DOHH2 (cell line): ENCODE results near the gene DOCK1.
"Not testable (repeated sequence)": the region's sequence is repeated elsewhere in the genome, so short reads cannot be mapped to it uniquely, and the experiment has no call there.

Experiments
- H3F3A ChIP-seq: fragments of 200-600 bp; sonication (generic), shearing (Covaris generic); 2 replicates; pipeline ENCODE4 v1.6.0; 2016; ENCODE audit warnings: antibody characterized with exemption, mild to moderate bottlenecking; ENCODE audit not compliant: control insufficient read depth, insufficient read depth
- H3K27ac ChIP-seq: fragments of 200-600 bp; sonication (generic); 2 replicates; pipeline ENCODE4 v1.5.1; 2014; ENCODE audit warnings: low read depth, mild to moderate bottlenecking, low read length, moderate library complexity
- H3K27me3 ChIP-seq: fragments of 200-600 bp; sonication (generic); 2 replicates; pipeline ENCODE4 v1.6.1; 2014; ENCODE audit warnings: mild to moderate bottlenecking, low read length, mixed read lengths; ENCODE audit not compliant: control insufficient read depth
- H3K36me3 ChIP-seq: fragments of 200-600 bp; sonication (generic); 2 replicates; pipeline ENCODE4 v1.6.1; 2014; ENCODE audit warnings: mild to moderate bottlenecking, low read length, moderate library complexity, mixed read lengths; ENCODE audit not compliant: control insufficient read depth
- H3K4me1 ChIP-seq: fragments of 200-600 bp; sonication (generic); 2 replicates; pipeline ENCODE4 v1.6.1; 2014; ENCODE audit warnings: mild to moderate bottlenecking, low read length, mixed read lengths; ENCODE audit not compliant: control insufficient read depth
- H3K4me2 ChIP-seq: fragments of 200-600 bp; sonication (generic); 2 replicates; pipeline ENCODE4 v1.6.0; 2014; ENCODE audit warnings: mild to moderate bottlenecking, low read length, moderate library complexity
- H3K4me3 ChIP-seq: fragments of 200-600 bp; sonication (generic); 2 replicates; pipeline ENCODE4 v1.5.1; 2014; ENCODE audit warnings: mild to moderate bottlenecking, low read length, mixed read lengths
- H3K79me2 ChIP-seq: fragments of 200-600 bp; sonication (generic); 2 replicates; pipeline ENCODE4 v1.6.1; 2014; ENCODE audit warnings: mild to moderate bottlenecking, low read length, mixed read lengths; ENCODE audit not compliant: control insufficient read depth
- H3K9me2 ChIP-seq: fragments of 200-600 bp; sonication (generic); replicated peaks from 2 replicates; pipeline ENCODE4 v1.6.1; 2014; ENCODE audit warnings: mild to moderate bottlenecking, low read length, mixed read lengths; ENCODE audit not compliant: control insufficient read depth
- H3K9me3 ChIP-seq: fragments of 200-600 bp; sonication (generic); 2 replicates; pipeline ENCODE4 v1.6.1; 2014; ENCODE audit warnings: antibody characterized with exemption, low read length, mixed read lengths; ENCODE audit not compliant: control insufficient read depth, insufficient read depth
- H4K20me1 ChIP-seq: fragments of 200-600 bp; sonication (generic); 2 replicates; pipeline ENCODE4 v1.6.0; 2014; ENCODE audit warnings: low read depth, mild to moderate bottlenecking, antibody characterized with exemption, low read length, moderate library complexity; ENCODE audit not compliant: control insufficient read depth, insufficient read depth
- EZH2phosphoT487 ChIP-seq: fragments of 200-600 bp; sonication (generic); IDR thresholded peaks from 2 replicates; pipeline ENCODE4 v1.6.1; 2017; ENCODE audit warnings: borderline replicate concordance, mild to moderate bottlenecking, antibody characterized with exemption, low read length, moderate library complexity, mixed read lengths
- TF ChIP-seq, protein P1 (sequence below): fragments of 200-600 bp; sonication (generic); IDR thresholded peaks from one replicate; pipeline ENCODE4 v1.5.1; 2014; ENCODE audit warnings: antibody characterized with exemption, mild to moderate bottlenecking, low read depth, low read length; ENCODE audit not compliant: poor library complexity, severe bottlenecking

Gene DOCK1

GRCh38 chr10:126880926-126881325 is 24.3 kb upstream of the DOCK1 start:
- Histone ChIP-seq H3K4me2 (no peak overlapping the region), H3F3A (no peaks in the 10 kb centered on the region), H3K4me1 (no peaks in the 10 kb centered on the region), H3K4me3 (no peak overlapping the region), H3K36me3 (no peaks in the 10 kb centered on the region), H3K9me3 (peaks cover 6% of the 10 kb centered on the region; the same call in 1 of the 2 replicates), H3K27ac (no peak overlapping the region), H3K9me2 (no peaks in the 10 kb centered on the region), H3K27me3 (no peaks in the 10 kb centered on the region), H3K79me2 (no peaks in the 10 kb centered on the region), H4K20me1 (no peaks in the 10 kb centered on the region)
- TF ChIP-seq, protein P1, sequence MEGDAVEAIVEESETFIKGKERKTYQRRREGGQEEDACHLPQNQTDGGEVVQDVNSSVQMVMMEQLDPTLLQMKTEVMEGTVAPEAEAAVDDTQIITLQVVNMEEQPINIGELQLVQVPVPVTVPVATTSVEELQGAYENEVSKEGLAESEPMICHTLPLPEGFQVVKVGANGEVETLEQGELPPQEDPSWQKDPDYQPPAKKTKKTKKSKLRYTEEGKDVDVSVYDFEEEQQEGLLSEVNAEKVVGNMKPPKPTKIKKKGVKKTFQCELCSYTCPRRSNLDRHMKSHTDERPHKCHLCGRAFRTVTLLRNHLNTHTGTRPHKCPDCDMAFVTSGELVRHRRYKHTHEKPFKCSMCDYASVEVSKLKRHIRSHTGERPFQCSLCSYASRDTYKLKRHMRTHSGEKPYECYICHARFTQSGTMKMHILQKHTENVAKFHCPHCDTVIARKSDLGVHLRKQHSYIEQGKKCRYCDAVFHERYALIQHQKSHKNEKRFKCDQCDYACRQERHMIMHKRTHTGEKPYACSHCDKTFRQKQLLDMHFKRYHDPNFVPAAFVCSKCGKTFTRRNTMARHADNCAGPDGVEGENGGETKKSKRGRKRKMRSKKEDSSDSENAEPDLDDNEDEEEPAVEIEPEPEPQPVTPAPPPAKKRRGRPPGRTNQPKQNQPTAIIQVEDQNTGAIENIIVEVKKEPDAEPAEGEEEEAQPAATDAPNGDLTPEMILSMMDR, result no peak
- no peak for TF ChIP-seq EZH2phosphoT487

DNA sequence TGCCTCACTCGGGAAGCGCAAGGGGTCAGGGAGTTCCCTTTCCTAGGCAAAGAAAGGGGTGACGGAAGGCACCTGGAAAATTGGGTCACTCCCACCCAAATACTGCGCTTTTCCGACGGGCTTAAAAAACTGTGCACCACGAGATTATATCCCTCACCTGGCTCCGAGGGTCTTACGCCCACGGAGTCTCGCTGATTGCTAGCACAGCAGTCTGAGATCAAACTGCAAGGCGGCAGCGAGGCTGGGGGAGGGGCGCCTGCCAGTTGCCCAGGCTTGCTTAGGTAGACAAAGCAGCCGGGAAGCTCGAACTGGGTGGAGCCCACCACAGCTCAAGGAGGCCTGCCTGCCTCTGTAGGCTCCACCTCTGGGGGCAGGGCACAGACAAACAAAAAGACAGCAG is 23.2 kb upstream of the DOCK1 start:
- H3K79me2 ChIP-seq, H3K9me3 ChIP-seq, H3K27ac ChIP-seq, H3K4me2 ChIP-seq, H3K27me3 ChIP-seq, H4K20me1 ChIP-seq, H3K4me3 ChIP-seq, H3K36me3 ChIP-seq, H3K9me2 ChIP-seq, H3F3A ChIP-seq, H3K4me1 ChIP-seq: not testable (repeated sequence)

DNA sequence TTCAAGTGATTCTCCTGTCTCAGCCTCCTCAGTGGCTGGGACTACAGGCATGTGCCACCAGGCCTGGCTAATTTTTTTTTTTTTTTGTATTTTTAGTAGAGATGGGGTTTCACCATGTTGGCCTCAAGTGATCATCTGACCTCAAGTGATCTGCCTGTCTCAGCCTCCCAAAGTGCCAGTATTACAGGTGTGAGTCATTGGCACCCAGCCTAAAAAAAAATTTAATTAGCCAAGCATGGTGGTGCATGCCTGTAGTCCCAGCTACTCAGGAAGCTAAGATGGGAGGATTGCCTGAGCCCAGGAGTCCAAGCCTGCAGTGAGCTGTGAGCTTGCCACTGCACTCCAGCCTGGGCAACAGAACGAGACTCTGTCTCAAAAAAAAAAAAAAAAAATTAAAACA is 16.8 kb upstream of the DOCK1 start:
- H3K4me2 ChIP-seq, H3F3A ChIP-seq, H3K9me3 ChIP-seq, H3K9me2 ChIP-seq, H4K20me1 ChIP-seq, H3K27me3 ChIP-seq, H3K36me3 ChIP-seq, H3K79me2 ChIP-seq, H3K4me3 ChIP-seq, H3K27ac ChIP-seq, H3K4me1 ChIP-seq: not testable (repeated sequence)

- H3K79me2 ChIP-seq, result no peaks in the 10 kb centered on the region
- TF ChIP-seq, protein P1, result no peak
- TF ChIP-seq EZH2phosphoT487, result no peak
- no peaks in the 10 kb centered on the region for H4K20me1 ChIP-seq
Observed at GRCh38 chr10:126889421-126889820, 15.8 kb upstream of the DOCK1 start.

DNA sequence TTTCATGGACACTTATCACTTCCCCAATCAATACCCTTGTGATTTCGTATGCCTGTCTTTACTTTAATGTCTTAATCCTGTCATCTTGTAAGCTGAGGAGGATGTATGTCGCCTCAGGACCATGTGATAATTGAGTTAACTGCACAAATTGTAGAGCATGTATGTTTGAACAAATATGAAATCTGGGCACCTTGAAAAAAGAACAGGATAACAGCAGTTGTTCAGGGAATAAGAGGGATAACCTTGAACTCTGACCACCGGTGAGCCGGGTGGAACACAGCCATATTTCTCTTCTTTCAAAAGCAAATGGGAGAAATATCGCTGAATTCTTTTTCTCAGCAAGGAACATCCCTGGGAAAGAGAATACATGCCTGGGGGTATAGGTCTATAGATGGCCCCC is 14.4 kb upstream of the DOCK1 start:
- not testable (repeated sequence) for H3K4me3 ChIP-seq, H4K20me1 ChIP-seq, H3K4me2 ChIP-seq, H3K79me2 ChIP-seq, H3K27ac ChIP-seq, H3F3A ChIP-seq, H3K36me3 ChIP-seq, H3K27me3 ChIP-seq, H3K9me3 ChIP-seq, H3K9me2 ChIP-seq, H3K4me1 ChIP-seq

More at GRCh38 chr10:126889421-126889820, 15.8 kb upstream of the DOCK1 start:
- no peak overlapping the region for H3K27ac ChIP-seq
- no peaks in the 10 kb centered on the region for H3F3A ChIP-seq
- no peaks in the 10 kb centered on the region for H3K4me1 ChIP-seq
- H3K9me3 ChIP-seq, result peaks cover 6% of the 10 kb centered on the region; the same call in 1 of the 2 replicates
- H3K36me3 ChIP-seq, result no peaks in the 10 kb centered on the region
- no peaks in the 10 kb centered on the region for H3K9me2 ChIP-seq
- no peak overlapping the region for H3K4me3 ChIP-seq
- no peak overlapping the region for H3K4me2 ChIP-seq
- H3K27me3 ChIP-seq, result no peaks in the 10 kb centered on the region
